GM19238 (cell line): ENCODE results near the gene IGSF23.
"Not testable (repeated sequence)": the region's sequence is repeated elsewhere in the genome, so short reads cannot be mapped to it uniquely, and the experiment has no call there.

Source experiments
- DNase-seq: peaks from one replicate; pipeline ENCODE4 v3.0.0; 2011; ENCODE audit warnings: low spot score; ENCODE audit not compliant: insufficient read length

The IGSF23 gene

DNA sequence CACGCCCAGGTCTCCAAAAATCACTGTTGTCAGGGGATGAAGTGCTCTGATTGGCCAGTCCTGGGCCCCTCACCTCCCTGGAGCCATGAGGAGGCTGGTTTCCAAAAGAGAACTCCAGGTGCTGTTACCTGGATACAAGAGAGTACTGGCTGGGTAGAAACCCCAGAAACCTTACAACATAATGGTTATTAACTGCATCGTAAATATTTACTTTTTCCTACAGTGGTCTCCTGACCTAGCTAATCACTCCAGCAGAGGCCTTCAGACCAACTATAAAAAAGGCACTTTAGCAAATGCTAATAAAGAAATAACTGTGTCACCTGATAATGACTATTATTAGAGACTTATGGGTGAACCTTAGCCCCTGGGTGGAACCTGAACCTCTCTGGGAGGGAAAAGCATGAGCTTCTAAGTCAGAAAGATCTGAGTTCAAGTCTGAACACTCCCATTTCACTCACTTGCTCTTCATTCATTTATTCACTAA, 1.5 kb upstream of the IGSF23 start:
- DNase-seq = no peak

DNA sequence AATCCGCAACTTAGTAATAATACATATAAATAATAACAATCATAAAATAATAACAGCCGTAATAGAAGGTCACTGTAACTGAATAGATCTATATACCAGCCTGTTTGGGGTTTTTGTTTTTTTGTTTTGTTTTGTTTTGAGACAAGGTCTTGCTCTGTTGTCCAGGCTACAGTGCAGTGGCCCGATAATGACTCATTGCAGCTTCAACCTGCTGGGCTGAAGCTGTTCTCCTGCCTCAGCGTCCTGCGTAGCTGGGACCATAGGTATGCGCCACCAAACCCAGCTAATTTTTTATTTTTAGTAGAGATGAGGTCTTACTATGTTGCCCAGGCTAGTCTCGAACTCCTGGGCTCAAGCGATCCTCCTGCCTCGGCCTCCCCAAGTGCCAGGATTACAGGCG, 950 bp downstream of the IGSF23 start:
- DNase-seq = no peak

GRCh38 chr19:44615863-44616247, 2.5 kb downstream of the IGSF23 start:
- no peak for DNase-seq

- DNase-seq = no peak
Observed at GRCh38 chr19:44617110-44617880, 3.9 kb downstream of the IGSF23 start.

DNA sequence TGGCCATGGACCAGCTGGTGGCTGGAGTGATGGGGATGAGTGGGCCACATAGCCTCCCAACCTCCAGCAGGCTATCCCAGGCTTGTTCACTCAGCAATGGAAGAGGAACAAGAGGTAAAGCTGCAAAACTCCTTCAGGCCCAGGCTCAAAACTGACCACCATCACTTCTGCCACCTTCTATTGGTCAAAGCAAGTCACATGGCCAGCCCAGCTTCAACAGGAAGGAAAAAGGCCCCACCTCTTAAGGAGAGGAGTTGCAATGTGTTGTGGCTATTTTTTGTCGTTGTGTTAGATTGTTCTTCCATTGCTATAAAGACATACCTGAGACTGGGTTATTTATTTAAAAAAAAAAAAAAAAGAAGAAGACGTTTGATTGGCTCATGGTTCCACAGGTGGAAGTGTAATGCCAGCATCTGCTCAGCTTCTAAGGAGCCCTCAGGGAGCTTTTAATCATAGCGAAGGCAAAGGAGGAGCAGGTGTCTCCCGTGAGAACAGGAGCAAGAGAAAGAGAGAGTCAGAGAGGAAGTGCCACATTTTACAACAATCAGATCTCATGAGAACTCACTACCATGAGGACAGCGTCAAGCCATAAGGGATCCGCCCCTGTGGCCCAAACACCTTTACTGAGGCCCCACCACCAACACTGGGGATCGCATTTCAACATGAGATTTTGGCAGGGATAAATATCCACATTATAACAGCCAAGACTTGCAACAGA, 5.4 kb downstream of the IGSF23 start:
- DNase-seq = no peak

DNA sequence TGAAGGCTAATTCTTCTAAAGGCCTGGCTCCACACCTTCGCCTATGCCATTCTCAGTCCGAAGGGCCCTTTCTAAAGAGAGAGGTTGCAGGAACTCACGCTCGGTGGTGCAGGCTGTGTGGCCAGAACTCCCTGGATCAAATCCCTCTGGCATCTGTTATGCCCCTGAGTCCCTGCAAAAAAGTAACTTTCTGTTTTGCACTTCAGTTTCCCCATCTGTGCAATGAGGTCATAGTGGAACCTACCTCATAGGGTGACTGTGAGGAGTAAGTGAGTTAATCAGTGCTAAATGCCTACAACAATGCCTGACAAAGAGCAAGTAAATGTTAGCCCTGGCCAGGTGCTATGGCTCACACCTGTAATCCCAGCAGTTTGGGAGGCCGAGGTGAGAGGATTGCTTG, 7.3 kb downstream of the IGSF23 start:
- DNase-seq = no peak

GRCh38 chr19:44621367-44621766, 8.0 kb downstream of the IGSF23 start:
- no peak for DNase-seq

DNA sequence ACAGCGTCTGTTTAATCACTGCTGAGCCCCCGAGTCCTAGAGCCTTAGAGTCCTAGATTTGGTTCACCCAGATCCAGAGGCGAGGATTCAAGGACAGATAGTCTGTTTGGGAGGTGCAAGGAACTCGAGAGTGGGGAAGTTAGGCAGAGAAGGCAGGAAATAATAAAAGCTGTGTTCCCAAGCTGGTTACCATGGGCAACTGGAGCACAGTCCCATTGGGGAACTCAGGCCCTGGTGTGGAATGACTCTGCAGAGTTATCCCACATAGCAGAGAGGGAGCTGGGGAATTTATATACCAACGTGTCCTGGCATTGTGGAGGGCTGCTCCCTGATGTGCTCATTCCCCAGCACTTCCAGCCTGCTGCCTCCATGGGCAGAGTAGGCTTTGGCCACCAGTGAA, 9.7 kb downstream of the IGSF23 start:
- no peak for DNase-seq

DNA sequence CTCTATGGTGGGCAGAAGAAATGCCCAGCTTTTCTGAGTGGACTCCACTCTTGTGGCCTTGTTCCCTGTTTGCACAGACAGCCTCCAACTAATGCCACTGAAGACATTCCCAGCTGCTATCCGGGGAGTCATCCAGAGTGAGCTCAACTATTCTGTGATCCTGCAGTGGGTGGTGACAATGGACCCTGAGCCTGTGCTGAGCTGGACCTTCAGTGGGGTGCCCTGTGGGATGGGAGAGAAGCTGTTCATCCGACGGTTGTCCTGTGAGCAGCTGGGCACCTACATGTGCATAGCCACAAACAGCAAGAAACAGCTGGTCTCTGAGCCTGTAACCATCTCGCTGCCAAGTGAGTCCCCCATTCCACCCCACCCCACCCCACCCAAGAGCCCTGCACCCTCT, 10.3 kb downstream of the IGSF23 start:
- no peak for DNase-seq

DNA sequence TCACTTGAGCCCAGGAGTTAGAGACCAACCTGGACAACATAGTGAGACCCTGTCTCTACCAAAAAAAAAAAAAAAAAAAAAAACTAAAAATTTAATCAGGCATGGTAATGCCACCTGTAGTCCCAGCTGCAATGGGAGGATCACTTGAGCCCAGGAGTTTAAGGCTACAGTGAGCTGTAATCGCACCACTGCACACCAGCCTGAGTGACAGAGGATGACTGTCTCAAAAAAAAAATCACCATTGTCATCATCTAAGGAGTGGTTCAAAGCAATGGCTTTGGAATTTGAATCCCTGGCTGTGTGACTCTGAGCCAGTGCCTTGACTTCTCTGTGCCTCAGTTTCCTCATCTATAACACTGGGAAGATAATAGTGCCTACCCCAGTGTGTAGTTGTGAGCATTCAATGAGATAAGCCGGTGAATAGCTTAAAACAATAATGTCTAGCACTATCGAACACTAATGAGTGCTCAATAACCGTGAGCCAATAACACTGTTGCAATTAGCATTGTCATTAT, 11.5 kb downstream of the IGSF23 start:
- DNase-seq = no peak

GRCh38 chr19:44625637-44626036, 12.3 kb downstream of the IGSF23 start:
- DNase-seq = not testable (repeated sequence)

- DNase-seq = no peak
Observed at GRCh38 chr19:44626048-44626624, 12.8 kb downstream of the IGSF23 start.

DNA sequence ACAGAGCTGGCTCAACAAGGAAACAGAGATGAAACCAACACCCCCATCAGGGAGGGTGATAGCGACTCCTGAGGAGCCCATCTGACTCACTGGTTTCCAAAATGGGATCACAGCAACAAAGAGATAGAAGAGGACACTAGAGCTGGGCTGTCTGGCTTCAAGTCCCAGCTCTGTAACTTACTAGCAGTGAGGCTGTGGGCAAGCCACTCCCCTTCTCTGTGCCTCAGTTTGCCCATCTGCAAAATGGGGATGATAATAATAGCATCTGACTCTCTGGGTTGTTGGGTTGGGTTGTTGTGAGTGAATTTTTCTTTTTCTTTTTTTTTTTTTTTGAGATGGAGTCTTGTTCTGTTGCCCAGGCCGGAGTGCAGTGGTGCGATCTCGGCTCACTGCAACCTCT, 14.3 kb downstream of the IGSF23 start:
- DNase-seq = no peak

DNA sequence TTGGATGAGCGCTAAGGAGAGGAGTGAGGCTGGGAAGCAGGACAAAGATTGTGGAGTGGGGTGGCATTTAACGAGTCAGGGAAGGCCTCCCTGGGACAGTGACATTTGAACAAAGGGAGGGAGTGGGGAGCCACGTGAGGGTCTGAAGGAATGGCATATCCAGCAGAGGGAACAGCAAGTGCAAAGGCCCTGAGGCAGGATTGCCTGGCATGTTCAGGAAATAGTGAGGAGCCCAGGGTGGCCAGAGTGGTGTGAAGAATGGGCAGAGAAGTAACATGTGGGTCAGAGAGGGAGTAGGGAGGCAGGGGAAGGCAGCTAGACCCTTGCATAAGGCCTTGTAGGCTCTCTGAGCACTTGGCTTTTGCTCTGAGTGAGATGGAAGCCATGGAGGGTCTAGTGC, 15.4 kb downstream of the IGSF23 start:
- no peak for DNase-seq

DNA sequence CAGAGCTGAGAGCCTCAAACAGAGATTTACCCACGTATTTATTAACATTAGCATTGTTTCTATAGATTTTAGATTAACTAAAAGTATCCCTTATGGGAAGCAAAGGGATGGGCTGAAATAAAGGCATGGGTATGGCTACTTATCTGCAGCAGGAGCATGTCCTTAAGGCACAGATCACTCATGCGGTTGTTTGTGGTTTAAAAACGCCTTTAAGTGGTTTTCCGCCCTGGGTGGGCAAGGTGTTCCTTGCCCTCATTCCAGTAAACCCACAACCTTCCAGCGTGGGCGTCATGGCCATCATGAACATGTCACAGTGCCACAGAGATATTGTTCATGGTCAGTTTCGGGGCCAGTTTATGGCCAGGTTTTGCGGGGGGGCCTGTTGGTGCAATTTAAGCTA, 18.2 kb downstream of the IGSF23 start:
- DNase-seq = not testable (repeated sequence)

GRCh38 chr19:44634058-44634457, 20.7 kb downstream of the IGSF23 start:
- DNase-seq = not testable (repeated sequence)

- DNase-seq = no peak
Observed at GRCh38 chr19:44634785-44635184, 21.4 kb downstream of the IGSF23 start.

DNA sequence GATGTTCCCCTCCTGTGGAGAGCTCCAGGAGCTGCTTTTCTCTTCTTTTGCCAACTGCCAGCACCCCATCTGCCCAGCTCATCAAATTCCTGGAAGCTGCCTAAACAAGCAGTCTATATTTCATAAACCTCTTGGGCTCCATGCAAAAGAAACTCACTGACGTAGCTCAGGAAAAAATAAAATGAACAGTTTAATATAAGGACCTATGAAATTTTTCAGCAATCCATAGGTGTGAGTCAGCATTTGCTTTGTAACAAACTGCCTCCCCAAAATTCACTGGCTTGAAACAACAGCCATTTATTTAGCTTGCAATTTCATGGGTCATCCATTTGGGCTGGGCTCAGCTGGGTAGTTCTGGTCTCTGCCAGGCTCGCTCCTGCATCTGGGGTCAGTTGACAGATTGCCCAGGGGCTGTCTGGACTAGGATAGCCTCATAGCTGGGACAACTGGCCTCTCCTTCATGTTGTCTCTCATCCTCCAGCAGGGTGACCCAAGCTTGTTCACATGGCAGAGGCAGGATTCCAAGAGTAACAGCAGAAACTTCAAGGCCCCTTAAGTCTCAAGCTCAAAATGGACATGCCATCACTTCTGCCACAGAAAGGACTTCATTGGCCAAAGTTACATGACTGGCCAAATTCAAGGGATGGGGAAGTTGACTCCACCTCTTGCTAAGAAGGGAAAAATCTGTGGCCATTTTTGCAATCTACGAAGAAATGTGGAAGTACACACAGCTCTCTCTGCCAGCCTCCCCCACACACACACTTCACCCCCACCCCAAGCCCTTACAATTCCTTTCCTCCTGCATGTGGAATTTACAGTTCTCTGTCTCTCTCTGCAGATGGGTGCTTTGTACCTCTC, 22.4 kb downstream of the IGSF23 start:
- no peak for DNase-seq

DNA sequence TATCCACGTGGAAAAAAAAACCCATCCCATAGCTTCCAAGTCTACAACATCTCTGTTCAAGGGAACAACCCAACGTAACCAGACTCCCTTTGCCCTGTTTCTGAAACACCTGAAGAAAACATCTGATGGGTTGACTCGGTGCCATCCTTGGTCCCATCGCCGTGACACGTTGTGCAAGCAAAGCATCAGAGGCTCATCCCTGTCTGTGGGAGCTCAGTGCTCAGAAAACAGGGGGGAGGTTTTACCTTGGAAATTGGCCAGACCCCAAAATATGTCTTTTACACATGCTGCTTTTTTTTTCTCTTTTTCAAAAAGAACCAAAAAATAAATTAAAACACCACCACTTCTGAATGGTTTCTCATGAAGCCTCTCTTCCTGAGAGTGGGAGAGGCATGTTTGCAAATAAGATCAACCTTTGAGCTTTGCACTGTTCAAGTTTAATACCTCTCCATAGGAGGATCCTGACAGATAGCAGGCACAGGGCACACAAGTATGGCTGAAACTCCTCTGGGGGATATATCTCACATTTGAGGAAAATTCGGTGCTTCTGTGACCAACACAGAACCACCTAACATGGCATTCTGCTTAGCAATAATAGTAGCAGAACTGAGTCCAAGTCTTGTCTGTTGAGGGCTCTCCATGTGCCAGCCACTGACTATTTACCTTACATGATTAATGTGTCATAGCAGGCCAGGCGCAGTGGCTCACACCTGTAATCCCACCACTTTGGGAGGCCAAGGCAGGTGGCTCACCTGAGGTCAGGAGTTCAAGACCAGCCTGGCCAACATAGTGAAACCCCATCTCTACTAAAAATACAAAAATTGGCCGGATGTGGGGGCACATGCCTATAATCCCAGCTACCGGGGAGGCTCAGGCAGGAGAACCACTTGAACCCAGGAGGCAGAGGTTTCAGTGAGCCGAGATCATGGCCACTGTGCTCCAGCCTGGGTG, 23.4 kb downstream of the IGSF23 start:
- DNase-seq = no peak

- DNase-seq = no peak
Observed at GRCh38 chr19:44637390-44637764, 24.0 kb downstream of the IGSF23 start.
